ENCODE data around the gene RIPPLY1.

DNA sequence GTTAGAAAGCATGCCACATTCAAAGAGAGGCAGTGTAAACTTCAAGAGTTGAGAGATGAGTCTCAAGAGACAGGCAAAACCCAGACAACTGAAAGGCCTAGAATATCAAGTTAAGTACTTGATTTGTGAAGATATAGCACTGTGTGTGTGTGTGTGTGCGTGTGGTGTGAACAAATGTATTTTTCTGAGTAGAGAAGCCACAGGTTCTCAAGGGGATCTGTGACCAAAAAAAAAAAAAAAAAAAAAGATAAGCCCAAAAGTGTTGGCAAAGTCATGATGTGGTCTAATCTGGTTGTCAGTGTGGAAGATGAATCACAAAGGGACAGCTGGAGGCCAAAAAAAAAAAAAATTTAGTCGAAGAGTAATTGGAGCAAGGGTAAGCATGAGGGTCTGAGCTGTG lies 3.9 kb downstream of the RIPPLY1 start:
- TF ChIP-seq, protein P1, sequence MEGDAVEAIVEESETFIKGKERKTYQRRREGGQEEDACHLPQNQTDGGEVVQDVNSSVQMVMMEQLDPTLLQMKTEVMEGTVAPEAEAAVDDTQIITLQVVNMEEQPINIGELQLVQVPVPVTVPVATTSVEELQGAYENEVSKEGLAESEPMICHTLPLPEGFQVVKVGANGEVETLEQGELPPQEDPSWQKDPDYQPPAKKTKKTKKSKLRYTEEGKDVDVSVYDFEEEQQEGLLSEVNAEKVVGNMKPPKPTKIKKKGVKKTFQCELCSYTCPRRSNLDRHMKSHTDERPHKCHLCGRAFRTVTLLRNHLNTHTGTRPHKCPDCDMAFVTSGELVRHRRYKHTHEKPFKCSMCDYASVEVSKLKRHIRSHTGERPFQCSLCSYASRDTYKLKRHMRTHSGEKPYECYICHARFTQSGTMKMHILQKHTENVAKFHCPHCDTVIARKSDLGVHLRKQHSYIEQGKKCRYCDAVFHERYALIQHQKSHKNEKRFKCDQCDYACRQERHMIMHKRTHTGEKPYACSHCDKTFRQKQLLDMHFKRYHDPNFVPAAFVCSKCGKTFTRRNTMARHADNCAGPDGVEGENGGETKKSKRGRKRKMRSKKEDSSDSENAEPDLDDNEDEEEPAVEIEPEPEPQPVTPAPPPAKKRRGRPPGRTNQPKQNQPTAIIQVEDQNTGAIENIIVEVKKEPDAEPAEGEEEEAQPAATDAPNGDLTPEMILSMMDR (IDR thresholded peaks at IDR 0.05) = no peak
- no peak for TF ChIP-seq POLR2A (IDR thresholded peaks at IDR 0.05)
